ENCODE data around the gene NUP188. TPM values are rescaled to one million over a fixed set of nuclear protein-coding genes. Genes with fewer than 3 reads are reported as not detected.

The NUP188 gene
- total and polyA plus RNA-seq, 2 experiments from 2014 or later: 35.8 to 52.0 TPM

DNA sequence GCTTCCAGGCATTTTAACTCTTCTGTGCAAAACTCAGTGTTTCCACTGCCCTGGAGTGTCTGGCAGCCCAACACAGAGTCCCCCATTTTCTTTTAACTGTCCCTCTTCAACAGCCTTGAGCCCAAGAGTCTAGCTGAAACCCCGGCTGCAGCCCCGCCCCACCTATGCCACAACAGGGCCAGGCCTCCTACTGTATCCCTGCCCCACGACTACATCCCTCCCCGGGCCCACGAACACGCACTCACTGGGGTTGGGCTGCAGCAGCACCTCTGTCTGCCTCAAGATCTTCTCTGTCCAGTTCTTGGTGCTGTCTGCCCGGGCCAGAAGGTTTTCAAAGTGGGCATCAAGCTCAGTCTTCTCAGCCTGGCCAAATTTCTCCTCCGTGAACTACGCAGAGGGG lies 74.5 kb downstream of the NUP188 start:
- no peak overlapping the region for H3K27ac ChIP-seq
- TF ChIP-seq, protein P1, sequence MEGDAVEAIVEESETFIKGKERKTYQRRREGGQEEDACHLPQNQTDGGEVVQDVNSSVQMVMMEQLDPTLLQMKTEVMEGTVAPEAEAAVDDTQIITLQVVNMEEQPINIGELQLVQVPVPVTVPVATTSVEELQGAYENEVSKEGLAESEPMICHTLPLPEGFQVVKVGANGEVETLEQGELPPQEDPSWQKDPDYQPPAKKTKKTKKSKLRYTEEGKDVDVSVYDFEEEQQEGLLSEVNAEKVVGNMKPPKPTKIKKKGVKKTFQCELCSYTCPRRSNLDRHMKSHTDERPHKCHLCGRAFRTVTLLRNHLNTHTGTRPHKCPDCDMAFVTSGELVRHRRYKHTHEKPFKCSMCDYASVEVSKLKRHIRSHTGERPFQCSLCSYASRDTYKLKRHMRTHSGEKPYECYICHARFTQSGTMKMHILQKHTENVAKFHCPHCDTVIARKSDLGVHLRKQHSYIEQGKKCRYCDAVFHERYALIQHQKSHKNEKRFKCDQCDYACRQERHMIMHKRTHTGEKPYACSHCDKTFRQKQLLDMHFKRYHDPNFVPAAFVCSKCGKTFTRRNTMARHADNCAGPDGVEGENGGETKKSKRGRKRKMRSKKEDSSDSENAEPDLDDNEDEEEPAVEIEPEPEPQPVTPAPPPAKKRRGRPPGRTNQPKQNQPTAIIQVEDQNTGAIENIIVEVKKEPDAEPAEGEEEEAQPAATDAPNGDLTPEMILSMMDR (IDR thresholded peaks at IDR 0.05; ENCODE audit: low read depth, low read length): no peak

DNA sequence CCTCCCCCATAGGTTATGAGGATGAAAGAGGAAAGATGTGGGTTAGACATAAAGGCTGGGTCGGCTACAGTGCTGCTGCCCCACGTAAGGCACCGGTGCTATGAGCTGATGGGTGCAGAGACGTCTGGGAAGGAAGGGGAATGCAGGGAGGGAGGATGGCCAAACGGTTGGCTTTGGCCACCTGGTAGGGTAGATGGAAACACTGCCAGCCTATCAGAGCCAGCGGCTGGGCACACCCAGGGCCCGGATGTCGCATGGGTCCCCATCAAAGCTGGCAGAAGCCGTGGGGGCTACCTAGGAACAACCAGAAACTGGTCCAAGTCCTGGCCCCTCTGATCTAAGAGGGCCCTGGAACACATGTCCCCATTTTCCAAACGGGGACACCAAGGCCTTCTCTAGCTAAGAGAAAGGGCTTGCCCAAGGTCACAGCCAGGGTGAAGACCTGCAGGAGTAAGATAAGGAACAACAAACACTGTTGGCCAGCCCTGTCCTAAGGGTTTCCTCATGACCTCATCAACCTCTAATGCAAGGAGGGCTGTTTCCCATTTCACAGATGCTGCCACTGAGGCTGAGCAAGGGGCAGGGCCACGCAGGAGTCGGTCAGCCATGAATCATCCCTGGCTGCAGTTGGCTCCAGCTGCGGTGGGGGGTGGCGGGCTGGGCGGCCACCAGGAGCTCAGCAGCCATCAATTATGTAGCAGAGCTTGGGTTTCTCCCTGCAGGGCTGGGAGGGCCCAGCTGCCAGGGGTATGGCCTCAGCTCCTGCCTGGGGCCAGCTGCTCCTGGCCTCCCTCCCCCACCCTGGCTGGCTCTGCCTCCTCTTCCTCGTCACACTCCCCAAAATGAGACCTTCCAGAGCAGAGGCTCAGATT lies 75.8 kb downstream of the NUP188 start:
- Histone ChIP-seq H3K27ac (peak overlapping the region; percentile 58), H3K36me3 (no peaks in the 10 kb centered on the region), H3K9me3 (ENCODE audit: low read depth) (no peaks in the 10 kb centered on the region), H3K27me3 (no peaks in the 10 kb centered on the region), H3K4me1 (ENCODE audit: low read depth) (peaks cover 14% of the 10 kb centered on the region), H3K4me3 (no peak overlapping the region)
- peak in 1 of 2 donors; percentile 75 for DNase-seq (ENCODE audit: low read depth in 1 of 2, low spot score in 1 of 2)
- TF ChIP-seq, protein P1 (IDR thresholded peaks at IDR 0.05; ENCODE audit: low read depth, low read length): no peak

More for the DNA sequence above, 74.5 kb downstream of the NUP188 start:
- no peaks in the 10 kb centered on the region for H3K27me3 ChIP-seq
- no peak overlapping the region for H3K4me3 ChIP-seq
- H3K9me3 ChIP-seq (ENCODE audit: low read depth): no peaks in the 10 kb centered on the region
- H3K36me3 ChIP-seq: no peaks in the 10 kb centered on the region
- DNase-seq (ENCODE audit: low read depth in 1 of 2, low spot score in 1 of 2): no peak
- H3K4me1 ChIP-seq (ENCODE audit: low read depth): peaks cover 12% of the 10 kb centered on the region

DNA sequence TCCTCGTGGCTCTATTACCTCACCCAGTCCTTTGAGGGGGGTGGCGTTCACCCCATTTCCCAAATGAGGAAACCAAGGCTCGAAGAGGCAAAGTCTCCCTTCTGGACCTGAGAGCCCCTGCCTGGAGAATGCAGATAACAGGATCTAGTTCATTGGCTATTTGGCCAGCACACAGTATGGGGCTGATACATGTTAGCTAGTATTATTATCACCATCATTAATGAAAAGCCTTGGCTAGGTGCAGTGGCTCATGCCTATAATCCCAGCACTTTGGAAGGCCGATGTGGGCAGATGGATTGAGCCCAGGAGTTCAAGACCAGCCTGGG lies 76.4 kb downstream of the NUP188 start:
- Histone ChIP-seq H3K4me3 (no peak overlapping the region), H3K9me3 (ENCODE audit: low read depth) (no peaks in the 10 kb centered on the region), H3K27me3 (no peaks in the 10 kb centered on the region), H3K27ac (no peak overlapping the region), H3K4me1 (ENCODE audit: low read depth) (peaks cover 14% of the 10 kb centered on the region), H3K36me3 (no peaks in the 10 kb centered on the region)
- TF ChIP-seq, protein P1 (IDR thresholded peaks at IDR 0.05; ENCODE audit: low read depth, low read length): no peak
- no peak for DNase-seq (ENCODE audit: low read depth in 1 of 2, low spot score in 1 of 2)

DNA sequence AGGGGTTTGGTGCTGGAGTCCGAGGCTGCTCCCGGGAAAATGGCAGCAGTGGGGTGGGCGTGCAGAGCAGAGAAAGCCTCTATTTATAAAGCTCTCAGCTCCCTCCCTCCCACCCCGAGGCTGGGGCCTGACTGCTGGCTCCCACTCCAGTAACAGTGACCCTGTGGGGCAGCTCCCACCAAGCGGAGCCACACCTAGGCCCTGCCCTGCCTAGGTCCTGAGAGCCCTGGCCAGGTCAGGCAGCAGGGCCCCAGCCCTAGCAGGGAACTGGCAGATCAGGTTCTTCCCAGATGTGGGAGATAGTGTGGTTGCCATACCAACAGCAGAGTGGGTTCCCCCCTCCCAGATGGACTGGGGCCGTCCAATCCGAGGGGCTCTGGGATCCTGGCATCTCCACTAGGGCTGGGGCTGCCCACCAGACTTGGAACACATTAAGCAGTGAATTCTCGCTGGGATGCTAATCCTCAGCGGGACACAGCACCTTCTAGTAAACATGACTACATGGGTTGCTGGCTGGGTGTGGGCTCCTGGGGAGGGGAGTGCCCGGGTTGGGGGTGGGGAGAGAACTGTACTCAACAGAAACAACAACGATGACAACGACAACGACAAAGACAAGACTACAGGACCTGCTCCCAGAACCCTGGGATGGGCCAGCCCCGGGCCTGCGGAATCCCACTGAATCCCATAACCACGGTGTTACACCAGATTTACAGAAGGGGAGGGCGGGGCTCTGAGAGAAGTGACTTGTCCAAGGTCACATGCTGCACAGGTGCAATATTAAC lies 79.1 kb downstream of the NUP188 start:
- H3K4me1 ChIP-seq (ENCODE audit: low read depth): peaks cover 14% of the 10 kb centered on the region
- peak overlapping the region; percentile 76 for H3K27ac ChIP-seq

DNA sequence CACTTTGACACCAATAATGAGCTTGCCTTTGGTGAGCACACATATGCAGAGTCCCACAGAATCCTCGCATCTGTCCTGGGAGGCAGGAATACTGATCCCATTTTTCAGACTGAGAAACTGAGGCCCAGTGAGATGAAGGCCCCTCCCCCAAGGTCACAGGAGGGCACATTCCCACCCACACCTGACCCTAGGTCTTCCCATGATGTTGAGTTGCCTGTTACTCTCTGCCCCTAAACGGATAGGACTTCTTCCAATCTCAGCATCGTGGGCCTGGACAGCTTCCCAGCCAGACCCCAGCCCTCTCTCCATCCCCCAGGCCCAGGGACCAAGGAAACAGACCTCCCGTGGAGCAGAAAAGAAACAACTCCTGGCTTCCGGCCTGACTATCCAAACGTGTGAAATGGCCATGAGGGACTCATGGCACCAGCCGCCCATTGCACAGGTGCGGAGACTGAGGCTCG lies 79.8 kb downstream of the NUP188 start:
- Histone ChIP-seq H3K27ac (peak overlapping the region; percentile 76), H3K4me1 (ENCODE audit: low read depth) (peaks cover 14% of the 10 kb centered on the region), H3K27me3 (no peaks in the 10 kb centered on the region), H3K4me3 (peak overlapping the region; percentile 47), H3K9me3 (ENCODE audit: low read depth) (no peaks in the 10 kb centered on the region), H3K36me3 (no peaks in the 10 kb centered on the region)
- TF ChIP-seq, protein P1 (IDR thresholded peaks at IDR 0.05; ENCODE audit: low read depth, low read length): no peak
- DNase-seq (ENCODE audit: low read depth in 1 of 2, low spot score in 1 of 2): no peak

More for the DNA sequence above, 79.1 kb downstream of the NUP188 start:
- Histone ChIP-seq H3K4me3 (no peak overlapping the region), H3K36me3 (no peaks in the 10 kb centered on the region), H3K9me3 (ENCODE audit: low read depth) (no peaks in the 10 kb centered on the region), H3K27me3 (no peaks in the 10 kb centered on the region)
- TF ChIP-seq, protein P1 (IDR thresholded peaks at IDR 0.05; ENCODE audit: low read depth, low read length): no peak
- DNase-seq (ENCODE audit: low read depth in 1 of 2, low spot score in 1 of 2): peak in 1 of 2 donors; percentile 53

Measured in cardiac muscle cell (in vitro differentiated cells and primary cell).